KMS-11 (cell line): ENCODE measurements around the gene COG2.

Experiments
- H2AFZ ChIP-seq: fragments of 200-600 bp; sonication (generic); 2 replicates; pipeline ENCODE4 v1.6.1; 2016; ENCODE audit warnings: antibody characterized with exemption, mixed run types, low read depth
- H3K27ac ChIP-seq: fragments of 200-600 bp; sonication (generic); 2 replicates; pipeline ENCODE4 v1.6.1; 2016; ENCODE audit warnings: mild to moderate bottlenecking, mixed run types
- H3K27me3 ChIP-seq: fragments of 200-600 bp; sonication (generic); 2 replicates; pipeline ENCODE4 v1.6.1; 2017; ENCODE audit warnings: mild to moderate bottlenecking, low read depth, mixed run types, moderate library complexity; ENCODE audit not compliant: insufficient read depth
- H3K36me3 ChIP-seq: fragments of 200-600 bp; sonication (generic); 2 replicates; pipeline ENCODE4 v1.6.1; 2017; ENCODE audit warnings: mild to moderate bottlenecking, mixed run types; ENCODE audit not compliant: insufficient read depth
- H3K4me1 ChIP-seq: fragments of 200-600 bp; sonication (generic); 2 replicates; pipeline ENCODE4 v1.6.1; 2016; ENCODE audit warnings: mild to moderate bottlenecking, low read depth, mixed run types; ENCODE audit not compliant: poor library complexity, severe bottlenecking
- H3K4me2 ChIP-seq: fragments of 200-600 bp; sonication (generic); 2 replicates; pipeline ENCODE4 v1.7.0; 2016; ENCODE audit warnings: mild to moderate bottlenecking, mixed run types
- H3K4me3 ChIP-seq: fragments of 200-600 bp; sonication (generic); IDR thresholded peaks from 2 replicates; pipeline ENCODE4 v1.6.1; 2017; ENCODE audit warnings: low read depth, low read length, mixed read lengths; ENCODE audit not compliant: insufficient read depth
- H3K79me2 ChIP-seq: fragments of 200-600 bp; sonication (generic); 2 replicates; pipeline ENCODE4 v1.6.1; 2016; ENCODE audit warnings: low read depth, mixed run types; ENCODE audit not compliant: insufficient read depth
- H3K9ac ChIP-seq: fragments of 200-600 bp; sonication (generic); 2 replicates; pipeline ENCODE4 v1.6.1; 2016; ENCODE audit warnings: mild to moderate bottlenecking, mixed run types
- H4K20me1 ChIP-seq: fragments of 200-600 bp; sonication (generic); 2 replicates; pipeline ENCODE4 v1.6.1; 2016; ENCODE audit warnings: mild to moderate bottlenecking, mixed run types; ENCODE audit not compliant: insufficient read depth
- TF ChIP-seq, protein P1 (sequence below): fragments of 200-600 bp; sonication (generic); conservative IDR thresholded peaks from 2 replicates; pipeline ENCODE4 v1.6.1; 2017; ENCODE audit warnings: low read depth, mild to moderate bottlenecking, antibody characterized with exemption, low read length, moderate library complexity, mixed read lengths

The COG2 gene

DNA sequence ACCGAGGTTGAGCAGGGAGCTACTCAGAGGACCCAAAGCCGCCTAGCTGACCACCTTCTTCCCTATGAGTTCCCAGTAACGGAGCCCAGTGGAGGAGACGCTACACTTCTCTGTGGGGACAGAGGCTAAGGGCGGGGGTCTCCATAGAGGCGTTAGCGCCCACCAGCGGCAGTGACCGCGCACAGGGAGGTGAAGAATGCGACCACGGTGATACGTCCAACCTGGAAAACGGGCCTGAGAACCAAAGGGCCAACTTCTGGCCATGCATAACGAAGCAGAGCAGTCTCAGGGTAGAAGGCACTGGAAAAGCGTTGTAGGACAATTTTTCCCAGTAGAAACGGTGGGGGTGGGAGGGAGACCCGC lies 400 bp upstream of the COG2 start:
- Histone ChIP-seq H3K36me3 (no peaks in the 10 kb centered on the region), H3K4me3 (no peak overlapping the region), H4K20me1 (no peaks in the 10 kb centered on the region), H2AFZ (peak overlapping the region; percentile 80; the same call in 1 of the 2 replicates), H3K27ac (no peak overlapping the region), H3K4me1 (peaks cover 19% of the 10 kb centered on the region), H3K27me3 (no peaks in the 10 kb centered on the region), H3K4me2 (no peak overlapping the region), H3K79me2 (peaks cover 43% of the 10 kb centered on the region), H3K9ac (no peak overlapping the region)
- TF ChIP-seq, protein P1, sequence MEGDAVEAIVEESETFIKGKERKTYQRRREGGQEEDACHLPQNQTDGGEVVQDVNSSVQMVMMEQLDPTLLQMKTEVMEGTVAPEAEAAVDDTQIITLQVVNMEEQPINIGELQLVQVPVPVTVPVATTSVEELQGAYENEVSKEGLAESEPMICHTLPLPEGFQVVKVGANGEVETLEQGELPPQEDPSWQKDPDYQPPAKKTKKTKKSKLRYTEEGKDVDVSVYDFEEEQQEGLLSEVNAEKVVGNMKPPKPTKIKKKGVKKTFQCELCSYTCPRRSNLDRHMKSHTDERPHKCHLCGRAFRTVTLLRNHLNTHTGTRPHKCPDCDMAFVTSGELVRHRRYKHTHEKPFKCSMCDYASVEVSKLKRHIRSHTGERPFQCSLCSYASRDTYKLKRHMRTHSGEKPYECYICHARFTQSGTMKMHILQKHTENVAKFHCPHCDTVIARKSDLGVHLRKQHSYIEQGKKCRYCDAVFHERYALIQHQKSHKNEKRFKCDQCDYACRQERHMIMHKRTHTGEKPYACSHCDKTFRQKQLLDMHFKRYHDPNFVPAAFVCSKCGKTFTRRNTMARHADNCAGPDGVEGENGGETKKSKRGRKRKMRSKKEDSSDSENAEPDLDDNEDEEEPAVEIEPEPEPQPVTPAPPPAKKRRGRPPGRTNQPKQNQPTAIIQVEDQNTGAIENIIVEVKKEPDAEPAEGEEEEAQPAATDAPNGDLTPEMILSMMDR = no peak

DNA sequence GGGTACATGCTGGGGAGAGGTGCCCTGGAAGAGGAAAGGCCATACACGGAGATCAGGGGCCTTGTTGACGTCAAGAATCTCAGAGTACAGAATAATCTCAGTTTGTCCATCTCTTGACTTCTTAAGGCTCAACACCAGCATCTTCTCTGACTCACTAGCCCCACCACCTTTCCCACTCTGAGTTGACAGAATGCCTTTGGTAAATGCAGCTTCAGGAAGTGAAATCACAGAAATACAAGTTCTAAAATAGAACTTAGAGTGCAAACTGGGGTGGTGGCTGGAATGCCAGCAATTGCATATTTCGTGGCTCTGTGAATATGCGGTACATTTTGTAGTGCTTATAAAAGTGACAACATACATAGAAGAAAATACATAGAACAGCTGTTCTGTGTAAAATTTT lies 1.6 kb downstream of the COG2 start:
- Histone ChIP-seq H3K9ac (no peak overlapping the region), H3K4me1 (peaks cover 39% of the 10 kb centered on the region), H3K27ac (no peak overlapping the region), H3K4me2 (peak overlapping the region; percentile 67), H4K20me1 (no peaks in the 10 kb centered on the region), H2AFZ (no peak overlapping the region), H3K79me2 (peaks cover 57% of the 10 kb centered on the region), H3K27me3 (no peaks in the 10 kb centered on the region), H3K36me3 (no peaks in the 10 kb centered on the region), H3K4me3 (no peak overlapping the region)
- TF ChIP-seq, protein P1 = no peak

DNA sequence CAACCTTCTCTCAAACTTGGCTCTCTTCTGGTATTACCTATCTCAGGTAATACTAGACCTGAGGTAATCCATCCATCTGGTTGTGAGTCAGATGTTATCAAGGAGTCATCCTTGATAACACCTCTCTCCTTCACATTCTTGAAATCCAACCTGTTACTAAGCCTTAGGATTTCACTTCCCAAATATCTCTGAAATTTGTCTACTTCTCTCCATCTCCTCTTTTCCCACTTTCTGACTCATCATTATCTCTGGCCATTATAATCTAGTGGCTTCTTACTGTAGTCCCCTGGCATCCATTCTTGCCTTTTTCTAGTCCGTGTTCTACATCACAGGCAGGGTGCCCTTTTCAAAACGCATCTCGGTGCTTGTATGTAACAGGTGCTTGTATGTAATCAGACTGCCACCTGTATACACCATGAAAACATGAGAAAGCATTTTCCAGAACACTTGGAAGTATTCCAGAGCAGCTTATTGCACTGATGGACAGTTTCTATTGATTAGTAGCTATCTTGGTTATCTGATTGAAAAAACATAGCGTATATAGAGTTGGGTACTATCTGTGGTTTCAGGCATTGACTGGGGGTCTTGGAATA lies 4.5 kb downstream of the COG2 start:
- H3K4me3 ChIP-seq = no peak overlapping the region

DNA sequence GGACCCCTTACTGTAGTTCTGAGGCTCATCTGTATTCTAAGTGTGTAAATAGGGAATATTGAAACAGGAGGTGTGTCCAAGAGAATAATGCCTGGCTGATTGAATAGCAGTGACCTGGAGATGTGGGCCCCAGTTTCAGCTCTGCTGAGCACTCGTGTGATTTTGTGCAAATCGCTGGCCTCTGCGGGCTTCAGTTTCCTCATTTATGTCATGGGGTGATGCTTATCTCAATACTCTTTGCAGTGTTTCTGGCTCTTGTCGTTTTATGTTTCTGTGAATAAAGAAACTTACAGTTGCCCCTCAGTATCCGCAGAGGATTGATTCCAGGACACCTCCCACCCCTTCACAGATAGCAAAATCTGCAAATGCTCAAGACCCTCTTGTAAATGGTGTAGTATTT lies 5.0 kb downstream of the COG2 start:
- H3K27me3 ChIP-seq = no peaks in the 10 kb centered on the region
- TF ChIP-seq, protein P1 = no peak
- H3K4me2 ChIP-seq = peak overlapping the region; percentile 17; the same call in 1 of the 2 replicates
- H3K4me3 ChIP-seq = no peak overlapping the region
- no peak overlapping the region for H2AFZ ChIP-seq
- no peak overlapping the region for H3K9ac ChIP-seq
- peaks cover 91% of the 10 kb centered on the region for H3K79me2 ChIP-seq
- no peaks in the 10 kb centered on the region; the same call in 1 of the 2 replicates for H4K20me1 ChIP-seq
- no peak overlapping the region for H3K27ac ChIP-seq
- peaks cover 39% of the 10 kb centered on the region for H3K4me1 ChIP-seq
- H3K36me3 ChIP-seq = no peaks in the 10 kb centered on the region

More for the DNA sequence above, 4.5 kb downstream of the COG2 start:
- Histone ChIP-seq H3K27ac (no peak overlapping the region), H3K4me2 (no peak overlapping the region), H3K27me3 (no peaks in the 10 kb centered on the region), H3K9ac (no peak overlapping the region), H4K20me1 (no peaks in the 10 kb centered on the region; the same call in 1 of the 2 replicates), H3K4me1 (peaks cover 39% of the 10 kb centered on the region), H2AFZ (no peak overlapping the region), H3K79me2 (peaks cover 86% of the 10 kb centered on the region), H3K36me3 (no peaks in the 10 kb centered on the region)
- TF ChIP-seq, protein P1 = no peak
